ENCODE measurements around the gene CFAP57.
"Not testable (repeated sequence)": the region's sequence is repeated elsewhere in the genome, so short reads cannot be mapped to it uniquely, and the experiment has no call there.

DNA sequence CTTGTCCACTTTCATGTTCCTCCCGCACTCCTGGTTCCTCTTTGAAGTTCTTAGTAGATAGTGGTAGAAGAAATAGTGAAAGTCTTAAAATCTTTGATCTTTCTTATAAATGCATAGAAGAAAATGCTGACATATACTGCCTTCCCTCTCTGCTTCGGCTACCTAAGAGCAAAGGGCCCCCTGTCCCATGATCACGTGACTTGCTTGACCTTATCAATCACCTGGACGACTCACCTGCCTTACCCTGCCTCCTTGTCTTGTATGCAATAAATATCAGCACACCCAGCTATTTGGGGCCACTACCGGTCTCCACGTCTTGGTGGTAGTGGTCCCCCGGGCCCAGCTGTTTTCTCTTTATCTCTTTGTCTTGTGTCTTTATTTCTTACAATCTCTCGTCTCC is 32.8 kb upstream of the CFAP57 start:
- TF ChIP-seq, protein P1, sequence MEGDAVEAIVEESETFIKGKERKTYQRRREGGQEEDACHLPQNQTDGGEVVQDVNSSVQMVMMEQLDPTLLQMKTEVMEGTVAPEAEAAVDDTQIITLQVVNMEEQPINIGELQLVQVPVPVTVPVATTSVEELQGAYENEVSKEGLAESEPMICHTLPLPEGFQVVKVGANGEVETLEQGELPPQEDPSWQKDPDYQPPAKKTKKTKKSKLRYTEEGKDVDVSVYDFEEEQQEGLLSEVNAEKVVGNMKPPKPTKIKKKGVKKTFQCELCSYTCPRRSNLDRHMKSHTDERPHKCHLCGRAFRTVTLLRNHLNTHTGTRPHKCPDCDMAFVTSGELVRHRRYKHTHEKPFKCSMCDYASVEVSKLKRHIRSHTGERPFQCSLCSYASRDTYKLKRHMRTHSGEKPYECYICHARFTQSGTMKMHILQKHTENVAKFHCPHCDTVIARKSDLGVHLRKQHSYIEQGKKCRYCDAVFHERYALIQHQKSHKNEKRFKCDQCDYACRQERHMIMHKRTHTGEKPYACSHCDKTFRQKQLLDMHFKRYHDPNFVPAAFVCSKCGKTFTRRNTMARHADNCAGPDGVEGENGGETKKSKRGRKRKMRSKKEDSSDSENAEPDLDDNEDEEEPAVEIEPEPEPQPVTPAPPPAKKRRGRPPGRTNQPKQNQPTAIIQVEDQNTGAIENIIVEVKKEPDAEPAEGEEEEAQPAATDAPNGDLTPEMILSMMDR (IDR thresholded peaks at IDR 0.05): not testable (repeated sequence)
- not testable (repeated sequence) for TF ChIP-seq POLR2A (IDR thresholded peaks at IDR 0.05); POLR2AphosphoS5 (IDR thresholded peaks at IDR 0.05; ENCODE audit: insufficient read depth in 1 of 2, low read depth in 1 of 2)

Data from vagina (tissue), 2 donors.